Mesendoderm (in vitro differentiated cells): ENCODE data around the gene TAB2.

ENCODE experiments used
- DNase-seq: peaks from one replicate; pipeline ENCODE4 v3.0.0; 2013
- H2AK5ac ChIP-seq: 2 replicates; pipeline ENCODE4 v1.6.1; 2013; ENCODE audit warnings: low read length, inconsistent platforms
- H2BK120ac ChIP-seq: 2 replicates; pipeline ENCODE4 v1.6.1; 2013; ENCODE audit warnings: low read depth, mild to moderate bottlenecking, low read length, moderate library complexity, mixed read lengths
- H2BK15ac ChIP-seq: replicated peaks from 2 replicates; pipeline ENCODE4 v1.6.1; 2013; ENCODE audit warnings: low read depth, mild to moderate bottlenecking, moderate library complexity
- H2BK5ac ChIP-seq: 2 replicates; pipeline ENCODE4 v1.6.1; 2013; ENCODE audit warnings: low read length, inconsistent platforms
- H3K18ac ChIP-seq: 2 replicates; pipeline ENCODE4 v1.6.1; 2013; ENCODE audit warnings: mild to moderate bottlenecking, low read length, mixed read lengths
- H3K23ac ChIP-seq: one replicate; pipeline ENCODE4 v1.6.1; 2013; ENCODE audit warnings: low read length
- H3K27ac ChIP-seq: 2 replicates; pipeline ENCODE4 v1.5.1; 2013; ENCODE audit warnings: low read depth, mild to moderate bottlenecking, inconsistent platforms, low read length, moderate library complexity
- H3K27me3 ChIP-seq: 2 replicates; pipeline ENCODE4 v1.6.1; 2013; ENCODE audit warnings: low read length, control low read depth, mild to moderate bottlenecking, inconsistent platforms; ENCODE audit not compliant: insufficient read depth, poor library complexity
- H3K36me3 ChIP-seq: 2 replicates; pipeline ENCODE4 v1.6.1; 2013; ENCODE audit warnings: low read length, inconsistent platforms; ENCODE audit not compliant: control insufficient read depth, insufficient read depth
- H3K4ac ChIP-seq: one replicate; pipeline ENCODE4 v1.6.1; 2013; ENCODE audit warnings: low read depth, mild to moderate bottlenecking, low read length, moderate library complexity
- H3K4me1 ChIP-seq: 2 replicates; pipeline ENCODE4 v1.6.1; 2013; ENCODE audit warnings: low read depth, low read length, inconsistent platforms; ENCODE audit not compliant: control insufficient read depth
- H3K4me2 ChIP-seq: 2 replicates; pipeline ENCODE4 v1.6.1; 2013; ENCODE audit warnings: low read length
- H3K4me3 ChIP-seq: 2 replicates; pipeline ENCODE4 v1.5.1; 2013; ENCODE audit warnings: mild to moderate bottlenecking, low read length
- H3K56ac ChIP-seq: one replicate; pipeline ENCODE4 v1.6.1; 2013; ENCODE audit warnings: low read length
- H3K79me1 ChIP-seq: 2 replicates; pipeline ENCODE4 v1.6.1; 2013; ENCODE audit warnings: low read length, inconsistent platforms
- H3K79me2 ChIP-seq: 2 replicates; pipeline ENCODE4 v1.6.1; 2013; ENCODE audit warnings: mild to moderate bottlenecking, low read length; ENCODE audit not compliant: control insufficient read depth, insufficient read depth
- H3K9ac ChIP-seq: 2 replicates; pipeline ENCODE4 v1.6.1; 2013; ENCODE audit warnings: low read length, inconsistent platforms
- H4K5ac ChIP-seq: one replicate; pipeline ENCODE4 v1.6.1; 2013; ENCODE audit warnings: low read length
- H4K8ac ChIP-seq: one replicate; pipeline ENCODE4 v1.6.1; 2013; ENCODE audit warnings: low read depth, mild to moderate bottlenecking, control low read depth, low read length, moderate library complexity
- WGBS: extraction: QIAGEN DNeasy Blood & Tissue Kit; methylation state at CpG from one replicate; pipeline ENCODE4 v1.1.7; 2013; ENCODE audit warnings: low lambda C conversion rate, missing lambda C conversion rate; ENCODE audit not compliant: insufficient coverage; ENCODE audit errors: extremely low coverage; 5-methylcytosine and 5-hydroxymethylcytosine counted together

The TAB2 gene

DNA sequence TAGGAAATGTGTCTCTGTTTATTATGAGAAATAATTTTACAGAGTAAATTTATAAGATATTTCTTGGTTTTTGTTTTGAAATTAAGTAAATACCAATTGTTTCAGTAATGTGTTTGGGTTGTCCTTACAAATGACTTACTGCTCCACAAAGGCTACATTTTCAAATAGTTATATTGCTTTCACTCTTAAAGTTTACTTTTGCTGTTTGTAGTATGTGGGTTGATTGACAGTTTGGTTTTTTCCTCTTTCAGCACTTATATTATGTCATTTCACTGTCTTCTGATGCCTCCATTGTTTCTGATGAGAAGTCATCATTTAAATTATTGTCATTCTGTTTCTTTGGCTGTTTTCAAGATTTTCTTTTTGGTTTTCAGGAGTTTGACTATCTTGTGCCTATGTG is 47.7 kb downstream of the TAB2 start:
- H3K4me2 ChIP-seq = no peak overlapping the region
- no peak overlapping the region for H3K23ac ChIP-seq
- no peaks in the 10 kb centered on the region for H3K4me1 ChIP-seq
- H2BK5ac ChIP-seq = no peak overlapping the region
- H2BK15ac ChIP-seq = no peak overlapping the region
- no peak overlapping the region for H3K4ac ChIP-seq
- no peak overlapping the region for H3K4me3 ChIP-seq
- H2BK120ac ChIP-seq = no peak overlapping the region
- H3K79me1 ChIP-seq = peaks cover 6% of the 10 kb centered on the region
- no peaks in the 10 kb centered on the region for H3K27me3 ChIP-seq
- no peak overlapping the region for H4K8ac ChIP-seq
- no peak for DNase-seq
- no peak overlapping the region for H3K9ac ChIP-seq
- no peak overlapping the region for H3K56ac ChIP-seq
- H2AK5ac ChIP-seq = no peak overlapping the region
- H3K18ac ChIP-seq = no peak overlapping the region
- no peaks in the 10 kb centered on the region for H3K36me3 ChIP-seq
- no peak overlapping the region for H3K27ac ChIP-seq
- peaks cover 51% of the 10 kb centered on the region for H3K79me2 ChIP-seq
- H4K5ac ChIP-seq = no peak overlapping the region

DNA sequence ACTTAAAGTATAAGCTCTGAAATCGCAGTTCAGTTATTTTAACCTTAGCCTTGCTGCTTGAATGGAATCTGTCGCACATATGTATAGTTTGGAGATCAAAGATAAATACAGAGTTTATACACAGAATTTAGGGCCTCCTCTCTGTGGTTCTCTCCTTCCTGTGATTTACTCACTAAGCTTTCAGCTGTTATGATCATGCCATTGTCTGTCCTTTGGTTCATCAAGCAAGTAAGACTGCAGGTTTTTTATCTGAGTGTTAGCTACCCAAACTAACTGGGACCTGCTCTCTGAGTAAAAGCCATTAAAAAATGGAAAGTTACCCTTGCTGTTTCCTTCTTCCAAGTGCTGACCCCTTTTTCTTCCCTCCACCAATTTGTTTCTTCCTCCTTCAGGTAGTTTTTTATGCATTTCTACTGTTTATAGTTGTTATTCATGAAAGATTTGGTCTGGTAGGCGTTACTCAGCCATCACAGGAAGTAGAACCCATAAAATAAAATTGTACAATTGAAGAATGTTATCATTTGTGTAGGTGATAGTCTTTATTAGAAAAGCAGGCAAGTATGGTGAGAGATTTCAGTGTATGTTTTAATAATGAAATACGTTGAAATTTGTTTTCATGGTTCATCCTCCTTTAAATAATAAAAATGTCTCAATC is 48.9 kb downstream of the TAB2 start:
- H4K8ac ChIP-seq = no peak overlapping the region
- H3K4me3 ChIP-seq = no peak overlapping the region
- no CpG with 5 or more reads among the region's 4 CpGs for WGBS
- H3K27ac ChIP-seq = no peak overlapping the region
- peaks cover 4% of the 10 kb centered on the region for H3K79me1 ChIP-seq
- no peak overlapping the region for H3K4ac ChIP-seq
- no peak overlapping the region for H4K5ac ChIP-seq
- no peak overlapping the region for H2BK120ac ChIP-seq
- H3K27me3 ChIP-seq = no peaks in the 10 kb centered on the region
- no peak overlapping the region for H3K18ac ChIP-seq
- no peak overlapping the region for H3K56ac ChIP-seq
- H3K36me3 ChIP-seq = no peaks in the 10 kb centered on the region
- no peak overlapping the region for H3K4me2 ChIP-seq
- no peak overlapping the region for H3K9ac ChIP-seq
- no peaks in the 10 kb centered on the region for H3K4me1 ChIP-seq
- peaks cover 40% of the 10 kb centered on the region for H3K79me2 ChIP-seq
- no peak overlapping the region for H3K23ac ChIP-seq
- no peak overlapping the region for H2AK5ac ChIP-seq
- H2BK5ac ChIP-seq = no peak overlapping the region
- H2BK15ac ChIP-seq = no peak overlapping the region
- DNase-seq = no peak

DNA sequence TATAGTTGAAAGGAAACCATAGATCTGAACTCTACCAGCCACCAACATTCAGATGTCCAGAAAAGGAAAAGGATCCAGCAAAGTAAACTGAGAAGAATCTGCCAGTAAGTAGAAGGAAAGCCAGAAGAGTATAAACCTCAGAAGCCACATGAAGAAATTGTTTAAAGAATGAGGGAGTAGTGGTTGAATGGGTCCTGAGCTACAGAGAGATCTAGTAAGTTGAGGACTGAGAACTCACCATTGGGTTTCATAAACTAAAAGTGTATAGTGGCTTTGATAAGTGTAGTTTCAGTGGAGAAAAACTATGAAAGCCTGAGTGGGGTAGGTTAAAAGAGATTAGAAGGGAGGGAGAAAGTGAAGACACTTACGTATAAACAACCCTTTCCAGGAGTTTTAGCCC is 50.6 kb downstream of the TAB2 start:
- peaks cover 6% of the 10 kb centered on the region for H3K79me1 ChIP-seq
- H3K27ac ChIP-seq = no peak overlapping the region
- no CpG with 5 or more reads among the region's 1 CpG for WGBS
- H2BK5ac ChIP-seq = no peak overlapping the region
- H3K4me1 ChIP-seq = no peaks in the 10 kb centered on the region
- no peak for DNase-seq
- H3K4me3 ChIP-seq = no peak overlapping the region
- no peak overlapping the region for H3K4me2 ChIP-seq
- no peak overlapping the region for H3K23ac ChIP-seq
- no peak overlapping the region for H2AK5ac ChIP-seq
- H4K5ac ChIP-seq = no peak overlapping the region
- H2BK120ac ChIP-seq = no peak overlapping the region
- H3K79me2 ChIP-seq = peaks cover 32% of the 10 kb centered on the region
- no peak overlapping the region for H4K8ac ChIP-seq
- H3K56ac ChIP-seq = no peak overlapping the region
- H3K18ac ChIP-seq = no peak overlapping the region
- H3K27me3 ChIP-seq = no peaks in the 10 kb centered on the region
- H3K36me3 ChIP-seq = no peaks in the 10 kb centered on the region
- H3K9ac ChIP-seq = no peak overlapping the region
- H3K4ac ChIP-seq = no peak overlapping the region
- no peak overlapping the region for H2BK15ac ChIP-seq

DNA sequence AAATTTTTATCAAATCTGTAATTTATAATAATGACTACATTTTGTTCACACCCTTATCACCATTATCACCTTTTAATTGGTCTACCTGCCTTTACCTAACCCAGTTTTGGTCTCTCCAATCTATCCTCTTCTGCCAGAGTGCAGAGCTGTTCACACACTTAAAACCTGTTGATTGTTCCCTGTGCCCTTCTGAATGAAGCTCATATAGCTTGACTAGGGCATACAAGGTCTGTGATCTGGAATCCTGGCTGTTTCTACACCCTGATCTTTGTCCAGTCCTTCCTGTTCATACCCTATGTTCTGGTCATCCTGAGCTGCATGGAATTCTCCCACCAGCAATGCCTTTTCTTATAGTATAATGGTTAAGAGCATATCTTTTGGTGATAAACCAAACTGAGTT is 53.6 kb downstream of the TAB2 start:
- H2BK120ac ChIP-seq = no peak overlapping the region
- H3K4me2 ChIP-seq = no peak overlapping the region
- peaks cover 15% of the 10 kb centered on the region for H3K79me2 ChIP-seq
- H4K5ac ChIP-seq = no peak overlapping the region
- H3K4me1 ChIP-seq = no peaks in the 10 kb centered on the region
- no peak overlapping the region for H3K9ac ChIP-seq
- no peak overlapping the region for H4K8ac ChIP-seq
- no peak overlapping the region for H3K4me3 ChIP-seq
- H3K36me3 ChIP-seq = no peaks in the 10 kb centered on the region
- DNase-seq = no peak
- no peak overlapping the region for H3K56ac ChIP-seq
- no peak overlapping the region for H2BK5ac ChIP-seq
- no peak overlapping the region for H2BK15ac ChIP-seq
- no peaks in the 10 kb centered on the region for H3K27me3 ChIP-seq
- H3K79me1 ChIP-seq = peaks cover 6% of the 10 kb centered on the region
- no peak overlapping the region for H3K4ac ChIP-seq
- H3K23ac ChIP-seq = no peak overlapping the region
- H2AK5ac ChIP-seq = no peak overlapping the region
- H3K27ac ChIP-seq = no peak overlapping the region
- H3K18ac ChIP-seq = no peak overlapping the region

DNA sequence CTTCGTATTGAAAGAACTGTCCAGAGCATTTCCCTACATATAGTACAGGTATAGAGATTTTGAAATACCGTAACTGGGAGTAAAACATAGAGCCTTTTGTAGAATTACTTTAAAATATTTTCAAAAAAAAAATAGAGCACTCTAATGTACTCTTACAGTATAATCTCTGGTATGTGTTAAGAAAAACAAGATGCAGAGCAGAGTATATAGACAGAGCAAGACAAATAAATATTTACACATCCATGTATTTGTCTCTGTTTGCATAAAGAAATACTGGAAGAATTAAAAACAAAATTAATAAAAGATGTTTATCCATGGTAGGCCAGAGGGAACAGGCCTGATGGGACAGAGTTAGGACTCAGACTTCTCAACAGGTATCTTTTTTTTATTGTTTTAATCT is 54.5 kb downstream of the TAB2 start:
- H4K8ac ChIP-seq = no peak overlapping the region
- no peak overlapping the region for H4K5ac ChIP-seq
- peaks cover 6% of the 10 kb centered on the region for H3K79me1 ChIP-seq
- H3K4me1 ChIP-seq = no peaks in the 10 kb centered on the region
- H3K56ac ChIP-seq = no peak overlapping the region
- no peak overlapping the region for H3K23ac ChIP-seq
- H2BK15ac ChIP-seq = no peak overlapping the region
- H3K27me3 ChIP-seq = no peaks in the 10 kb centered on the region
- H3K4me2 ChIP-seq = no peak overlapping the region
- H3K36me3 ChIP-seq = no peaks in the 10 kb centered on the region
- WGBS = no CpG with 5 or more reads among the region's 2 CpGs
- H2BK5ac ChIP-seq = no peak overlapping the region
- H3K18ac ChIP-seq = no peak overlapping the region
- no peak for DNase-seq
- no peak overlapping the region for H3K9ac ChIP-seq
- H3K4me3 ChIP-seq = no peak overlapping the region
- no peak overlapping the region for H3K4ac ChIP-seq
- H2BK120ac ChIP-seq = no peak overlapping the region
- no peak overlapping the region for H3K27ac ChIP-seq
- H3K79me2 ChIP-seq = peaks cover 9% of the 10 kb centered on the region
- H2AK5ac ChIP-seq = no peak overlapping the region

DNA sequence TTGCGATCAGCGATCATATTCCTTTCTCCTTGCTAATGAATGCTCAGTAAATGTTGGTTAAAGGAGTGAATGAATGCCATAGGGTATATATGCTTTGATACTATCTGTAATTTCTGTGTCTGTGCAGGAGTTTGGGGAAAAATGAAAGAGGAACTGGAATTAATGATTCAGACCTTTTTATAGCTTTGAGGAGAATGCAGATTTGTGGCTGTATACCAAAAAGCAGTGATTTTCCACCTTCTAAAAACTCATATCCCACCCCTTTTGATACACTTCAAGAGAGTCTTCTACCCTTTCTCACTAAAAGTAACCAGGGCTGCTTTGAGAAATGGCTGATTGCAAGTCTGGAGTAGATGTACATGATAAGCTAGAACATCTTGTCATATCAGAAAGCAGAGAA is 56.0 kb downstream of the TAB2 start:
- no peak overlapping the region for H3K4me2 ChIP-seq
- no peak overlapping the region for H3K27ac ChIP-seq
- no peaks in the 10 kb centered on the region for H3K4me1 ChIP-seq
- no peak for DNase-seq
- H3K79me2 ChIP-seq = no peaks in the 10 kb centered on the region
- H3K27me3 ChIP-seq = no peaks in the 10 kb centered on the region
- no peak overlapping the region for H4K5ac ChIP-seq
- no peak overlapping the region for H2BK120ac ChIP-seq
- WGBS = no CpG with 5 or more reads among the region's 2 CpGs
- H3K36me3 ChIP-seq = peaks cover 3% of the 10 kb centered on the region
- peaks cover 4% of the 10 kb centered on the region for H3K79me1 ChIP-seq
- H3K56ac ChIP-seq = no peak overlapping the region
- no peak overlapping the region for H2BK5ac ChIP-seq
- H3K9ac ChIP-seq = no peak overlapping the region
- H2BK15ac ChIP-seq = no peak overlapping the region
- H2AK5ac ChIP-seq = no peak overlapping the region
- no peak overlapping the region for H3K4me3 ChIP-seq
- H3K18ac ChIP-seq = no peak overlapping the region
- no peak overlapping the region for H3K4ac ChIP-seq
- H3K23ac ChIP-seq = no peak overlapping the region
- H4K8ac ChIP-seq = no peak overlapping the region
